Kidney epithelial cell (primary cell): ENCODE measurements around the gene MEDAG. TPM values are rescaled to one million over a fixed set of nuclear protein-coding genes. Genes with fewer than 3 reads are reported as not detected.
A peak's percentile ranks its signal among the peaks of the same experiment; 100 is the strongest.
"Not testable (repeated sequence)": the region's sequence is repeated elsewhere in the genome, so short reads cannot be mapped to it uniquely, and the experiment has no call there.

ENCODE experiments used
- DNase-seq: peaks from one replicate; pipeline ENCODE4 v3.0.0-alpha.2; 2010; ENCODE audit warnings: low read depth
- H3K27me3 ChIP-seq: 2 replicates; pipeline ENCODE4 v1.6.0; 2011; ENCODE audit warnings: low read length; ENCODE audit not compliant: control insufficient read depth, insufficient read depth
- H3K36me3 ChIP-seq: 2 replicates; pipeline ENCODE4 v1.5.1; 2011; ENCODE audit warnings: low read length; ENCODE audit not compliant: control insufficient read depth, insufficient read depth
- H3K4me3 ChIP-seq: 2 replicates; pipeline ENCODE4 v1.5.1; 2011; ENCODE audit warnings: low read depth, mild to moderate bottlenecking, control low read depth, low read length
- CTCF ChIP-seq: IDR thresholded peaks from 2 replicates; pipeline ENCODE4 v1.5.1; 2011; ENCODE audit warnings: mild to moderate bottlenecking, moderate library complexity, low read length, control low read depth, inconsistent platforms; ENCODE audit not compliant: insufficient read depth, poor library complexity, severe bottlenecking
- total RNA-seq: library from RNA; depleted of rRNA; stranded (reverse); fragments of >200 nt; gene quantifications from 2 replicates; pipeline ENCODE4 v1.2.3, GENCODE V29; 2015

The MEDAG gene
- total RNA-seq, 1 donor from 2014 or later = 3.2 TPM

- TF ChIP-seq CTCF = no peak
- no peak overlapping the region for H3K4me3 ChIP-seq
- no peak for DNase-seq
- no peaks in the 10 kb centered on the region for H3K36me3 ChIP-seq
- no peaks in the 10 kb centered on the region for H3K27me3 ChIP-seq
Measured at GRCh38 chr13:30924721-30925120, 18.6 kb downstream of the MEDAG start.

- Histone ChIP-seq H3K4me3 (no peak overlapping the region), H3K27me3 (no peaks in the 10 kb centered on the region), H3K36me3 (no peaks in the 10 kb centered on the region)
- no peak for DNase-seq
- no peak for TF ChIP-seq CTCF
Measured at GRCh38 chr13:30925429-30925828, 19.4 kb downstream of the MEDAG start.

GRCh38 chr13:30926781-30927180 is 20.7 kb downstream of the MEDAG start:
- TF ChIP-seq CTCF = no peak
- H3K4me3 ChIP-seq = no peak overlapping the region
- H3K27me3 ChIP-seq = no peaks in the 10 kb centered on the region
- no peaks in the 10 kb centered on the region for H3K36me3 ChIP-seq
- no peak for DNase-seq

- not testable (repeated sequence) for H3K27me3 ChIP-seq, H3K4me3 ChIP-seq, H3K36me3 ChIP-seq
- DNase-seq = peak; percentile 19
Measured at GRCh38 chr13:30927188-30927587, 21.1 kb downstream of the MEDAG start.

- Histone ChIP-seq H3K4me3 (no peak overlapping the region), H3K36me3 (no peaks in the 10 kb centered on the region), H3K27me3 (peaks cover 7% of the 10 kb centered on the region)
- TF ChIP-seq CTCF = no peak
- no peak for DNase-seq
Measured at GRCh38 chr13:30927595-30927994, 21.5 kb downstream of the MEDAG start.

DNA sequence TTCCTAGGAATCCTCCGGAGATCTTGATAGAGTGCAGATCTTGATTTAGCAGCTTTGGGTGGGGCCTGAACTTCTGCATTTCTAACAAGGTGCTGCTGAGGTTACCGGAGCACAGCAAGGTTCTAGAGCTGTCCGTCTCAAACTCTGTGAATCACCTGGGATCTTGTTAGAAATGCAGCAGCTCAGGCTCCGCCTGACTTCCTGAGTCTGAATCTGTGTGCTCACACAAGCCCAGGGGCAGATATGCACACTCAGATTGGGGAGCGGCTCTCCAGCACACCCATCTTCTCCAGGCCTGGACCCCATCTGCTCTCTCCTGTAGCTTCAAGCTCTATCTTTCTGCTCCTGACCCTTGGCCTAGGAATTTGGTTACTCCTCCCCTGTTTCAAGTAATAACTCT is 22.9 kb downstream of the MEDAG start:
- Histone ChIP-seq H3K4me3 (no peak overlapping the region), H3K36me3 (no peaks in the 10 kb centered on the region), H3K27me3 (peaks cover 14% of the 10 kb centered on the region)
- TF ChIP-seq CTCF = no peak
- no peak for DNase-seq
